Transverse colon (tissue), 4 donors: ENCODE measurements around the gene C5AR1. TPM values are rescaled to one million over a fixed set of nuclear protein-coding genes. Genes with fewer than 3 reads are reported as not detected.

Experiments
- DNase-seq: peaks from one replicate; pipeline ENCODE4 v3.0.0-alpha.2; 2019
- H3K27ac ChIP-seq, 4 donors: fragments of 200-600 bp; sonication (generic); 2 replicates each; pipeline ENCODE4 v1.5.1; 2016 to 2018; ENCODE audit warnings: inconsistent platforms in 4 of 4
- H3K27me3 ChIP-seq: fragments of 200-600 bp; sonication (generic); 2 replicates; pipeline ENCODE4 v1.5.1; 2017; ENCODE audit warnings: inconsistent platforms
- H3K36me3 ChIP-seq, 4 donors: fragments of 200-600 bp; sonication (generic); 2 replicates each; pipeline ENCODE4 v1.5.1; 2017 to 2019; ENCODE audit warnings: inconsistent platforms in 4 of 4
- H3K4me1 ChIP-seq, 4 donors: fragments of 200-600 bp; sonication (generic); 2 replicates each; pipeline ENCODE4 v1.5.1; 2017 to 2020; ENCODE audit warnings: inconsistent platforms in 4 of 4
- H3K4me3 ChIP-seq, 4 donors: fragments of 200-600 bp; sonication (generic); 1 replicate in 1 of 4; 2 replicates in 3 of 4; pipeline versions ENCODE4 v1.5.1 to v1.6.1; 2017 to 2019; ENCODE audit warnings: inconsistent platforms in 4 of 4
- H3K9me3 ChIP-seq, 2 donors: fragments of 200-600 bp; sonication (generic); 2 replicates each; pipeline ENCODE4 v1.5.1; 2017 to 2019; ENCODE audit warnings: inconsistent platforms in 2 of 2
- EP300 ChIP-seq: sonication (generic); formaldehyde crosslinking; IDR thresholded peaks from one replicate; pipeline ENCODE4 v1.6.1; 2017; ENCODE audit warnings: antibody characterized with exemption, low read depth
- POLR2A ChIP-seq: fragments of 450-650 bp; IDR thresholded peaks from one replicate; pipeline ENCODE4 v1.6.1; 2016; ENCODE audit warnings: antibody characterized with exemption, mild to moderate bottlenecking, moderate library complexity
- POLR2AphosphoS5 ChIP-seq, 3 donors: sonication (generic); formaldehyde crosslinking; IDR thresholded peaks; one replicate each; pipeline ENCODE4 v1.6.1; 2016; ENCODE audit warnings: antibody characterized with exemption in 3 of 3
- WGBS, 2 donors: methylation state at CpG; one replicate each; pipeline ENCODE4 v1.1.5; 2018; ENCODE audit warnings: low coverage in 1 of 2; 5-methylcytosine and 5-hydroxymethylcytosine counted together
- in situ Hi-C, 4 donors: fragments of 200-750 bp; cut with MboI; loops; one replicate each; pipeline versions ENCODE4 v1.15.0 to v1.15.1; 2017; ENCODE audit warnings: low sequenced_read_pairs in 3 of 4, low pct_ligation_motif_present in 1 of 4, low pct_unique_long_range_greater_than_20kb in 1 of 4
- intact Hi-C: fragments of 100-400 bp; cut with DNase I; formaldehyde crosslinking; loops from one replicate; pipeline ENCODE4 v1.15.1; 2023; ENCODE audit warnings: low total_unique reads
- total RNA-seq, 4 donors: library from RNA; depleted of rRNA; stranded (reverse); fragments of >200 nt; gene quantifications; one replicate each; pipeline ENCODE4 v1.1.0, GENCODE V29; 2016
- TF ChIP-seq, protein P1 (sequence below), 5 experiments: fragments of 200-600 bp in 3 of 5; fragments of 450-650 bp in 2 of 5; sonication (generic) in 3 of 5; IDR thresholded peaks; 1 replicate in 2 of 5; 2 replicates in 3 of 5; pipeline ENCODE4 v1.5.1; 2016 to 2017; ENCODE audit warnings: antibody characterized with exemption in 5 of 5, inconsistent platforms in 3 of 5, mild to moderate bottlenecking in 2 of 5, moderate library complexity in 1 of 5

C5AR1 gene
- total RNA-seq, 4 donors from 2014 or later: 0.60 to 9.0 (median 5.3) TPM

DNA sequence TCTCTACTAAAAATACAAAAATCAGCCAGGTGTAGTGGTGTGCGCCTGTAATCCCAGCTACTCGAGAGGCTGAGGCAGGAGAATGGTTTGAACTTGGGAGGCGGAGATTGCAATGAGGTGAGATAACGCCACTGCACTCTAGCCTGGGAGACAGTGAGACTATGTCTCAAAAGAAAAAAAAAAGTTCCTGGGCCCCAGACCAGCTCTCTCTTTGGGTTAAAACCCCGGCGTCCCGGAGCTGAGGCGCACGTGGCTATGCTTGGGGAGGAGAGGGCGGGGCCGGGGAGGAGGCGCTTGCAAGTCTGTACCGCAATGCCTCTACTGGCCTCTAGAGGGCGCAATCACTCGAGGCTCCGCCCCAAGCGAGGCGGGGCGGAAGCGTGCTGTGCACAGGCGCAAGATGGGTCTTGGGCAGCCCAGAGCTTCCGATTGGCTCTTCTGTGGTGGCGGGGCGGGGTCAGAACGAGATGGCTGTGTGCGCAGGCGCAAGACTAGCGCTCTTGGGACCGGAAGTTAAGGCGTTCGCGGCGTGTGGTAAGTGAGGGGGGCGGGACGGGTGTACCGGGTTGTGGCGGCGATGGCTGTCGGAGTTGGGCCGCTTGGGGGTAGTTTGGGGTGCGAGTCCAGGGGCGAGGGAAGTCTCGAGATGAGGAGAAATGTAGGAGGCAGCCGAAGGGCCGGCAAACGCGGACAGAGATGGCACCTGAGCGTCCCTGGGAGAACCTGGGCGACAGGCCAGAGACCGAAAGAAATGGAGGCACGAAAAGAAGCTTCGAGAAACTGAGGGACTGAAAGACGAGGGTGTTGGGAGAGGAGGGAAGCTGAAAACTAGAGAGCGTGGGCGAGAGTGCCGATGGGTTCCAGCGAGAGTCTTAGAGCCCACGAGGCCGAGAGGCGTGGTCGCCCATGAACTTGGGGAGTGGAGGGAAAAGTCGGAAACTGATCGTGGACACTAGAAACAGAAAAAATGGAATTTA lies 39.4 kb downstream of the C5AR1 start, which contains the start of gene DHX34:
Gene DHX34, plus strand, starts transcription at position 497 of the 977 bp plus-strand sequence. CDS start 3,716 bp downstream, outside the sequence.
- H3K36me3 ChIP-seq: no peaks in the 10 kb centered on the region
- in situ Hi-C loops: no loop called here
- H3K27me3 ChIP-seq: no peaks in the 10 kb centered on the region
- peak within 1 kb of the TSS; percentile 63 to 99 (median 86) for H3K4me3 ChIP-seq
- intact Hi-C loops: no loop called here
- peaks cover 4 to 19% (median 10%) of the 10 kb centered on the region in 4 donors for H3K4me1 ChIP-seq
- no peaks in the 10 kb centered on the region for H3K9me3 ChIP-seq
- H3K27ac ChIP-seq: peak within 1 kb of the TSS; percentile 74 to 87 (median 82)
- 4 to 7% methylated on average over 34 to 57 of the region's 63 CpGs for WGBS, 2 donors
- peak; percentile 100 for DNase-seq
- TF ChIP-seq POLR2A: peak; percentile 83
- TF ChIP-seq, protein P1, sequence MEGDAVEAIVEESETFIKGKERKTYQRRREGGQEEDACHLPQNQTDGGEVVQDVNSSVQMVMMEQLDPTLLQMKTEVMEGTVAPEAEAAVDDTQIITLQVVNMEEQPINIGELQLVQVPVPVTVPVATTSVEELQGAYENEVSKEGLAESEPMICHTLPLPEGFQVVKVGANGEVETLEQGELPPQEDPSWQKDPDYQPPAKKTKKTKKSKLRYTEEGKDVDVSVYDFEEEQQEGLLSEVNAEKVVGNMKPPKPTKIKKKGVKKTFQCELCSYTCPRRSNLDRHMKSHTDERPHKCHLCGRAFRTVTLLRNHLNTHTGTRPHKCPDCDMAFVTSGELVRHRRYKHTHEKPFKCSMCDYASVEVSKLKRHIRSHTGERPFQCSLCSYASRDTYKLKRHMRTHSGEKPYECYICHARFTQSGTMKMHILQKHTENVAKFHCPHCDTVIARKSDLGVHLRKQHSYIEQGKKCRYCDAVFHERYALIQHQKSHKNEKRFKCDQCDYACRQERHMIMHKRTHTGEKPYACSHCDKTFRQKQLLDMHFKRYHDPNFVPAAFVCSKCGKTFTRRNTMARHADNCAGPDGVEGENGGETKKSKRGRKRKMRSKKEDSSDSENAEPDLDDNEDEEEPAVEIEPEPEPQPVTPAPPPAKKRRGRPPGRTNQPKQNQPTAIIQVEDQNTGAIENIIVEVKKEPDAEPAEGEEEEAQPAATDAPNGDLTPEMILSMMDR (IDR thresholded peaks at IDR 0.05): peak; percentile 97 to 100 (median 99)
- TF ChIP-seq EP300: no peak
- TF ChIP-seq POLR2AphosphoS5 (IDR thresholded peaks at IDR 0.05): peak; percentile 53 to 83 (median 66)

DNA sequence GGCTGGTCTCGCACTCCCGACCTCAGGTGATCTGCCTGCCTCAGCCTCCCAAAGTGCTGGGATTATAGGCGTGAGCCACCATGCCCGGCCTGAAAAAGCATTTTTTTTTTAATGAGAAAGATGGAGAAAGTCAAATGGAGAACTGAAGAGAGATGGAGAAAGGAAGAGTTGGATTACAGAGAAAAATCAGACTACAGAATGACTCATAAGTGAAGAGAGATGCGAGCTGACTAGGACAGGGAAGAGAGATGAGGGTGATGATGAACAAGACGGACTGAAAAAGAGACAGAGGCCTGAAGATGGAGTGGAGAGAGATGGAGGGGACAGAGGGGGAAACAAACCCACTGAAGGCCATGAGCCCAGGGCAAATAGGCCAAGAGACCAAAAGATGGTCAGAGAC lies 41.0 kb downstream of the C5AR1 start:
- WGBS, 2 donors: 84 to 100% methylated on average over 1 to 6 of the region's 6 CpGs
- in situ Hi-C loops: no loop called here
- Histone ChIP-seq H3K27me3 (no peaks in the 10 kb centered on the region), H3K27ac (no peak overlapping the region), H3K4me3 (no peak overlapping the region), H3K4me1 (peaks cover 4 to 19% (median 10%) of the 10 kb centered on the region in 4 donors), H3K9me3 (no peaks in the 10 kb centered on the region), H3K36me3 (peaks cover 0 to 8% (median 4%) of the 10 kb centered on the region in 4 donors)
- no peak for DNase-seq
- intact Hi-C loops: no loop called here
- no peak for TF ChIP-seq POLR2A
- TF ChIP-seq, protein P1 (IDR thresholded peaks at IDR 0.05): no peak
- TF ChIP-seq POLR2AphosphoS5 (IDR thresholded peaks at IDR 0.05): no peak
- no peak for TF ChIP-seq EP300

DNA sequence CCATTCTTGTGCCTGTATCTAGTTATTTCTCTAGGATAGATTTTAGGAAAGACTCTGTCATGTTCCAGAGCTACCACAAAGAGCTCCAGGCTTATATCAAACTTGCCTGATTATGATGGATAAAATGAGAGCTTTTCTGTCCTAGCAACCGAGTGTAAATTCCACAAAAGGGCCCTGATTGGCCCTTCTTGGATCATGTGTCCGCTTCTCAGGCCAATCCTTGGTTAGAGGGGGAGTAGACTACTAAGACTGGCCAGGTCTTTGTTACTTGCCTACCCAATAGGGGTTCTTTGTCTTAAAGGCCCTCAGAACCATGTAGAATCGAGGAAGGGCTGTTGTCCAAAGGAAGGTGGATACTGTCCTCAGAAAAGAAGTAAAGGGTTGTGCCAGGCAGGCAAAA lies 41.9 kb downstream of the C5AR1 start:
- peaks cover 0 to 17% (median 5%) of the 10 kb centered on the region in 4 donors for H3K36me3 ChIP-seq
- no peak overlapping the region for H3K27ac ChIP-seq
- intact Hi-C loops: no loop called here
- WGBS, 2 donors: 84% methylated on average over 3 of the region's 3 CpGs; no CpG with 5 or more reads in 1 of the 2 donors
- no peak for DNase-seq
- peaks cover 4 to 19% (median 10%) of the 10 kb centered on the region in 4 donors for H3K4me1 ChIP-seq
- no peak overlapping the region for H3K4me3 ChIP-seq
- in situ Hi-C loops: no loop called here
- H3K27me3 ChIP-seq: no peaks in the 10 kb centered on the region
- TF ChIP-seq, protein P1 (IDR thresholded peaks at IDR 0.05): no peak
- TF ChIP-seq EP300 (no peak), POLR2A (no peak), POLR2AphosphoS5 (IDR thresholded peaks at IDR 0.05) (no peak)
- no peaks in the 10 kb centered on the region for H3K9me3 ChIP-seq

DNA sequence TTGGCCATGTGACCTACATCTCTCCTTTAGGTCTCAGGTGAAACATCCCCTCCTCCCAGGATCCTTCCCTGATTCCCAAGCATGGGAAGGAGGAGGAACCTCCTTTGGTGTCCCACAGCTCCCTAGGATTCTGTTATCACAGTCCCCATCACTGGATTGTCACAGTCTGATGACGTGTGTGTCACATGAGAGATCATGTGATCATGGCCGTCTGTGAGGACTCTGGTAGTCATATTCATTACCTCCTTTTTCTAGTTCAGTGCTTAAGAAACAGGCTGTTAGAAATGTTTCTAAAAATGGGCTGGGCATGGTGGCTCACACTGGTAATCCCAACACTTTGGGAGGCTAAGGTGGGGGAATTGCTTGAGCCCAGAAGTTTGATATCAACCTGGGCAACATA lies 42.4 kb downstream of the C5AR1 start:
- no peak overlapping the region for H3K27ac ChIP-seq
- H3K4me1 ChIP-seq: peaks cover 4 to 19% (median 10%) of the 10 kb centered on the region in 4 donors
- intact Hi-C loops: no loop called here
- TF ChIP-seq POLR2AphosphoS5 (IDR thresholded peaks at IDR 0.05): no peak
- no peak for TF ChIP-seq POLR2A
- TF ChIP-seq, protein P1 (IDR thresholded peaks at IDR 0.05): no peak
- no peak for TF ChIP-seq EP300
- in situ Hi-C loops: no loop called here
- no peaks in the 10 kb centered on the region for H3K9me3 ChIP-seq
- H3K36me3 ChIP-seq: peaks cover 0 to 22% (median 8%) of the 10 kb centered on the region in 4 donors
- no peak overlapping the region for H3K4me3 ChIP-seq
- H3K27me3 ChIP-seq: no peaks in the 10 kb centered on the region
- 54 to 60% methylated on average over 2 of the region's 2 CpGs for WGBS, 2 donors
- no peak for DNase-seq
